Heart left ventricle (tissue), 16 donors: ENCODE results near the gene CREBL2. TPM values are rescaled to one million over a fixed set of nuclear protein-coding genes. Genes with fewer than 3 reads are reported as not detected.

Source experiments
- ATAC-seq, 4 donors: fragments of 200-7000 bp; cut with Tn5 transposase; one replicate each; pipeline ENCODE4 v1.9.1; 2020 to 2022; ENCODE audit warnings: moderate library complexity in 4 of 4, mild to moderate bottlenecking in 3 of 4, moderate number of reproducible peaks in 1 of 4
- DNase-seq, 5 donors: peaks; one replicate each; pipeline ENCODE4 v3.0.0-alpha.2; 2020
- H3K27ac ChIP-seq, 12 donors: fragments of 200-600 bp; sonication (generic) in 4 of 12; one replicate each; pipeline versions ENCODE4 v1.5.0 to v1.8.0; 2016 to 2022; ENCODE audit warnings: mild to moderate bottlenecking in 2 of 12
- H3K27me3 ChIP-seq, 9 donors: fragments of 200-600 bp; sonication (generic) in 2 of 9; one replicate each; pipeline versions ENCODE4 v1.5.1 to v1.8.0; 2016 to 2022; ENCODE audit warnings: mild to moderate bottlenecking in 3 of 9
- H3K36me3 ChIP-seq, 9 donors: fragments of 200-600 bp; sonication (generic) in 2 of 9; one replicate each; pipeline versions ENCODE4 v1.5.0 to v1.8.0; 2018 to 2022; ENCODE audit warnings: mild to moderate bottlenecking in 2 of 9
- H3K4me1 ChIP-seq, 12 donors: fragments of 200-600 bp; sonication (generic) in 4 of 12; one replicate each; pipeline versions ENCODE4 v1.5.0 to v1.8.0; 2016 to 2022; ENCODE audit warnings: mild to moderate bottlenecking in 3 of 12
- H3K4me3 ChIP-seq, 12 donors: fragments of 200-600 bp; sonication (generic) in 4 of 12; one replicate each; pipeline versions ENCODE4 v1.5.0 to v1.8.0; 2017 to 2022; ENCODE audit warnings: mild to moderate bottlenecking in 9 of 12, moderate library complexity in 4 of 12
- H3K9me3 ChIP-seq, 12 donors: fragments of 200-600 bp; sonication (generic) in 4 of 12; one replicate each; pipeline versions ENCODE4 v1.5.0 to v1.8.0; 2016 to 2022; ENCODE audit warnings: mild to moderate bottlenecking in 1 of 12
- POLR2A ChIP-seq, 2 donors: fragments of 450-650 bp; IDR thresholded peaks; one replicate each; pipeline ENCODE4 v1.6.1; 2017; ENCODE audit warnings: antibody characterized with exemption in 2 of 2, mild to moderate bottlenecking in 2 of 2, moderate library complexity in 2 of 2
- WGBS, 4 donors: extraction: QIAGEN DNeasy Blood & Tissue Kit in 2 of 4; methylation state at CpG; one replicate each; pipeline versions ENCODE4 v1.1.5 to v1.1.7; 2013 to 2018; 5-methylcytosine and 5-hydroxymethylcytosine counted together
- intact Hi-C, 10 donors: fragments of 100-400 bp; cut with DNase I; formaldehyde crosslinking; loops; one replicate each; pipeline versions ENCODE4 v1.11.1 to v1.14.2; 2022
- polyA plus RNA-seq, 2 donors: library from polyadenylated mRNA; stranded (reverse); fragments of 200-250 nt; gene quantifications; one replicate each; pipeline ENCODE4 v1.2.3, GENCODE V29; 2013
- total RNA-seq, 9 donors: library from RNA; depleted of rRNA in 2 of 9; stranded (reverse); fragments of >200 nt in 2 of 9; fragmentation: NEBNext Ultra II Directional in 3 of 9; extraction: Animal tissue kit (Norgen Biotek cat#: 25700) in 3 of 9; gene quantifications; one replicate each; pipeline versions ENCODE4 v1.1.0 to v1.2.4, GENCODE V29; 2016 to 2023
- TF ChIP-seq, protein P1 (sequence below), 12 donors: fragments of 200-600 bp; sonication (generic) in 4 of 12; IDR thresholded peaks; one replicate each; pipeline versions ENCODE4 v1.5.0 to v1.8.0; 2018 to 2022; ENCODE audit warnings: antibody characterized with exemption in 12 of 12, mild to moderate bottlenecking in 5 of 12
- donor health status: ischemic (EF 13 %, LVEDD 7.1; RV severe dilation, severe dysfunction).
- donor health status: healthy with polysubstance abuse.
- donor health status: DM: no; HTN: yes; CAD: no.
- donor health status: DM: no; HTN: no; CAD: no.
- donor health status: ischemic (EF 25% LVEDD 6.9; RV normal size, moderate dysfunction).
- donor health status: ischemic (EF 25% LVEDD 5.7; RV mildly dilated, moderate dysfunction).
- donor health status: healthy.
- donor health status: DM: yes; HTN: yes; CAD: no.
- donor health status: ischemic (EF 35%, LVEDD 5.7; RV mildly dilated, moderate dysfunction).
- donor health status: nonischemic (EF 11% LVEDD 7.7; RV severe dilation, severe dysfunction).
- donor health status: DM: yes; HTN: yes; CAD: no.
- donor health status: PGD.
- donor health status: ischemic (EF 29% LVEDD 5.4; RV normal size, mild dysfunction).
- donor health status: nonischemic (EF 23%, LVEDD 6.1; RV moderate dilation, normal function).

CREBL2 gene
- total and polyA plus RNA-seq, 11 donors = 8.8 to 30.0 (median 17.8) TPM

DNA sequence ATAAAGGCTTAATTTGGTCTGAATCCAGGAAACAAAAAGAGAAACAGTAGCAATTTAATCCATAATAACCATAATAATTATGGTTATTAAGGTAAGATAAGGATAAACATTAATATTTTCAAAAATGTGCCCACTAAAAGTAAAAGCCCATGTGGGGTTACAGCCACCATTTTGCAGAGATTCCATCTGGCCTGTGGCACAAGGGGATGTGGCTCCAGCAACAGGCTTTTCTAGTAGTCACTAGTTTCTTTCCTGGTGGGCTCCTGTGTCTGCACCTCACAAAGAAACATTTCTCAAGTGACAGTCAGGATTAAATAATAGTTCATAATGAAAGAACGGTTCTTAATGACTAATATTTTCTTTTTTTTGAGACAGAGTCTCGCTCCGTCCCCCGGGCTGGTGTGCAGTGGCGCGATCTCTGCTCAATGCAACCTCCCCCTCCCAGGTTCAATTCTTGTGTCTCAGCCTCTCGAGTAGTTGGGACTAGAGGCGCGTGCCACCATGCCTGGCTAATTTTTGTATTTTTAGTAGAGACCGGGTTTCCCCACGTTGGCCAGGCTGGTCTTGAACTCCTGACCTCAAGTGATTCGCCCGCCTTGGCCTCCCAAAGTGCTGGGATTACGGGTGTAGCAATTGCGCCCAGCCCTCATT is 52.1 kb downstream of the CREBL2 start:
- H3K36me3 ChIP-seq = no peaks in the 10 kb centered on the region
- no peaks in the 10 kb centered on the region for H3K27me3 ChIP-seq
- ATAC-seq (no peak), DNase-seq (no peak)
- H3K9me3 ChIP-seq = no peaks in the 10 kb centered on the region
- intact Hi-C loops = no loop called here
- no peak for TF ChIP-seq POLR2A (IDR thresholded peaks at IDR 0.05)
- TF ChIP-seq, protein P1, sequence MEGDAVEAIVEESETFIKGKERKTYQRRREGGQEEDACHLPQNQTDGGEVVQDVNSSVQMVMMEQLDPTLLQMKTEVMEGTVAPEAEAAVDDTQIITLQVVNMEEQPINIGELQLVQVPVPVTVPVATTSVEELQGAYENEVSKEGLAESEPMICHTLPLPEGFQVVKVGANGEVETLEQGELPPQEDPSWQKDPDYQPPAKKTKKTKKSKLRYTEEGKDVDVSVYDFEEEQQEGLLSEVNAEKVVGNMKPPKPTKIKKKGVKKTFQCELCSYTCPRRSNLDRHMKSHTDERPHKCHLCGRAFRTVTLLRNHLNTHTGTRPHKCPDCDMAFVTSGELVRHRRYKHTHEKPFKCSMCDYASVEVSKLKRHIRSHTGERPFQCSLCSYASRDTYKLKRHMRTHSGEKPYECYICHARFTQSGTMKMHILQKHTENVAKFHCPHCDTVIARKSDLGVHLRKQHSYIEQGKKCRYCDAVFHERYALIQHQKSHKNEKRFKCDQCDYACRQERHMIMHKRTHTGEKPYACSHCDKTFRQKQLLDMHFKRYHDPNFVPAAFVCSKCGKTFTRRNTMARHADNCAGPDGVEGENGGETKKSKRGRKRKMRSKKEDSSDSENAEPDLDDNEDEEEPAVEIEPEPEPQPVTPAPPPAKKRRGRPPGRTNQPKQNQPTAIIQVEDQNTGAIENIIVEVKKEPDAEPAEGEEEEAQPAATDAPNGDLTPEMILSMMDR (IDR thresholded peaks at IDR 0.05) = no peak
- no peak overlapping the region for H3K4me3 ChIP-seq
- H3K27ac ChIP-seq = no peak overlapping the region
- 95 to 97% (median 96%) methylated on average over 15 of the region's 15 CpGs for WGBS, 4 donors
- peaks cover 0 to 6% (median 0%) of the 10 kb centered on the region in 12 donors for H3K4me1 ChIP-seq

- intact Hi-C loops = no loop called here
- Histone ChIP-seq H3K36me3 (no peaks in the 10 kb centered on the region), H3K9me3 (no peaks in the 10 kb centered on the region), H3K4me3 (no peak overlapping the region), H3K27me3 (no peaks in the 10 kb centered on the region), H3K27ac (no peak overlapping the region), H3K4me1 (peaks cover 0 to 6% (median 0%) of the 10 kb centered on the region in 12 donors)
- DNase-seq = no peak
- ATAC-seq = no peak
- WGBS, 4 donors = 64 to 75% (median 72%) methylated on average over 13 of the region's 13 CpGs
- TF ChIP-seq, protein P1 (IDR thresholded peaks at IDR 0.05) = no peak
- TF ChIP-seq POLR2A (IDR thresholded peaks at IDR 0.05) = no peak
Observed at GRCh38 chr12:12665194-12665593, 53.5 kb downstream of the CREBL2 start.

DNA sequence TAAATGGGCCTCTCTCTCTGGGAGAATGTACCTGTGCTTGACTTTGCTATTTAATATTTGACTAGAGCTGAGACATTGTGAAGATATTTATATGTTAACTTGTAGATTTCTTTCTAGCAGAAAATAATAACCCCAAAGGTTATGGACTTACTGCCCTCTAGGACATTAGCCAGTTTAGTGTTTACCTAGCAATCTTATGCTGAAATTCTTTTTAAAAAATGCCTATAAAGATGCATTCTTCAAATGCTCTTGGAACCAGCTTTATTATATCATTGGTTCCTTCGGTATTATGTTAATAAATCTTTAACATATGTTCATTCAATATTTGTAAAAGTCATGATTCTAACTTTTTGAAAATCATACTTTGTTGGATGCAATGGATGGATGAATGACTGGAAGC is 56.3 kb downstream of the CREBL2 start:
- Histone ChIP-seq H3K27ac (no peak overlapping the region), H3K36me3 (no peaks in the 10 kb centered on the region), H3K9me3 (no peaks in the 10 kb centered on the region), H3K27me3 (no peaks in the 10 kb centered on the region), H3K4me3 (no peak overlapping the region), H3K4me1 (no peaks in the 10 kb centered on the region)
- TF ChIP-seq, protein P1 (IDR thresholded peaks at IDR 0.05) = no peak
- no peak for TF ChIP-seq POLR2A (IDR thresholded peaks at IDR 0.05)
- ATAC-seq (no peak), DNase-seq (no peak)
- intact Hi-C loops = no loop called here
- 87 to 97% (median 93%) methylated on average over 1 of the region's 1 CpG for WGBS, 4 donors

DNA sequence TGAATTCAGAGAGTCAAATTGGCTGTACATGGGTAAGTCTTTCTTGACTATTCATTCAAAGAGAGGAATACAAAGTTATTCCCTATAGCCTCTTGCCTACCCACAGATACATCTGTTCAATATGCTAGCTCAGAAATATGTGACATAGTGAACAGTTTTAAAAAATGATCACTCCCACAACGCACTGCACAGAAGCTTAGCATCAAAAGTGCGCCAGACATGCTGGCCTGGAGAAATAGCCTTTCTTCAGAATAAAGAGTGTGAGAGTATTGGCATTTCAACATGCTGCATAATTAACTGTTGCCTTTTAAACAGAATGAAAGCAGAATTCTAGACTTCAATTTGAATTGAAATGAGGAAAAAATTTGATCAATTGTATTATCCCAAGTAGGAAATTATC is 57.3 kb downstream of the CREBL2 start:
- Histone ChIP-seq H3K27me3 (no peaks in the 10 kb centered on the region), H3K4me3 (no peak overlapping the region), H3K9me3 (no peaks in the 10 kb centered on the region), H3K4me1 (no peaks in the 10 kb centered on the region), H3K27ac (no peak overlapping the region), H3K36me3 (no peaks in the 10 kb centered on the region)
- intact Hi-C loops = no loop called here
- no peak for TF ChIP-seq POLR2A (IDR thresholded peaks at IDR 0.05)
- TF ChIP-seq, protein P1 (IDR thresholded peaks at IDR 0.05) = no peak
- no peak for DNase-seq
- WGBS, 4 donors = 92 to 97% (median 96%) methylated on average over 2 of the region's 2 CpGs
- ATAC-seq = no peak
